Activated gamma-delta T cell treated with anti-CD3 and anti-CD28 coated beads, Interleukin-2, amount 50 U/mL, for 16 hours (primary cell): ENCODE measurements around the gene STRBP.

Source experiments
- DNase-seq: peaks from one replicate; pipeline ENCODE4 v3.0.0-alpha.2; 2020; ENCODE audit warnings: low read depth

Gene STRBP

GRCh38 chr9:123097430-123098095 is 170.8 kb downstream of the STRBP start:
- DNase-seq, result no peak

DNA sequence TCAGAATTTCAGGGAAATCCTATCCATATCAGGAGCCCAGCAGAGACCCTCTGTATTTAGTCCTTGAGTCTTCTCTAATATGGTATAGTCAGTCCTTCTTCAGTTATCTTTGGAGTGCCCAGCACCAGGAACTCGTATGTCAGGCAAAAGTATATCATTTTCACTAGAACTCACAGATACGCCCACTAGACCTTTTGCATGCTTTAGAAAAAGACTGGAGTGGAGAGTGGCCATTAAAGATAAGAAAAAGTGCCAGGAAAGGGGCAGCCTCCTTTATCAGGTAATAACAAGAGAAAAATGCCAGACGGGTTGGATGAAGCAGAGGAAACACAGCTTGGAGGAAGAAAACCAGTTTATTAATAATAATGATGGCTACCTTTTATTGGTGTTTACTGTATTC is 171.4 kb downstream of the STRBP start:
- no peak for DNase-seq

- DNase-seq, result no peak
Measured at GRCh38 chr9:123093141-123093540, 175.2 kb downstream of the STRBP start.

DNA sequence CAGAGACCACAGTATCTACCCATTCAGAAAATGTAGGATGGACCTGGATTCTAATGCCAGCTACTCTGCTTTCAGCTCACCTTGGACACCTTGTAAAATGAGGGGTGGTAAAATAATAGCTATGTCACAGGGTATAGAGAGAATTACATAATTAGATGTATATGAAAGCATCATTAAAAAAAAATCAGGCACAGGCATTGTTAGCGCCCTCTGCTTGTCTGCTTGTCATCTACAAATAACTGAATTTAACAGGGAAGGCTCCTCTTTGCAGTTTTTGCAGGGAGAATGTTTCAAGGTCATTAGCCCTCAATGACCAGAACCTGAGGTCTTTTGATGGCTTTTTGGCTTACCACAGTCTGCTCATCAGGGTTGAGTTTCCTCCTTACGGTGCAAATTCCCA is 176.9 kb downstream of the STRBP start:
- no peak for DNase-seq

DNA sequence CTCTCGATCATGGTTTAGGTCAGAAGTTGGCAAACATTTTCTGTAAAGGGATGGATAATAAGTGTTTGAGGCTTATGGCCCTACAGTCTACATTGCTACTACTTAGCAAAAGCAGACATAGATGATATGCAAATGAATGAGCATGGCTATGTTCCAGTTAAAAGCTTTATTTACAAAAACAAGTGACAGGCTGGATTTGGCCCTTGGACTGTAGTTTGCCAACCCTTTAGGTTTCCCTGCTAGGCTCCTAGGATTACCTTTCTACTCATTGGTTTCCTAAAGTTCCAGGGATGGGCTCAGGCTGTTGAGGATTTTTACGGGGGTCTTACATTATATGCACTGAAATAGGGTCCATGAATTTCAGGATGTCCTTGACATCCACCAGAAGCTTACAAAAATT is 177.4 kb downstream of the STRBP start:
- no peak for DNase-seq

DNA sequence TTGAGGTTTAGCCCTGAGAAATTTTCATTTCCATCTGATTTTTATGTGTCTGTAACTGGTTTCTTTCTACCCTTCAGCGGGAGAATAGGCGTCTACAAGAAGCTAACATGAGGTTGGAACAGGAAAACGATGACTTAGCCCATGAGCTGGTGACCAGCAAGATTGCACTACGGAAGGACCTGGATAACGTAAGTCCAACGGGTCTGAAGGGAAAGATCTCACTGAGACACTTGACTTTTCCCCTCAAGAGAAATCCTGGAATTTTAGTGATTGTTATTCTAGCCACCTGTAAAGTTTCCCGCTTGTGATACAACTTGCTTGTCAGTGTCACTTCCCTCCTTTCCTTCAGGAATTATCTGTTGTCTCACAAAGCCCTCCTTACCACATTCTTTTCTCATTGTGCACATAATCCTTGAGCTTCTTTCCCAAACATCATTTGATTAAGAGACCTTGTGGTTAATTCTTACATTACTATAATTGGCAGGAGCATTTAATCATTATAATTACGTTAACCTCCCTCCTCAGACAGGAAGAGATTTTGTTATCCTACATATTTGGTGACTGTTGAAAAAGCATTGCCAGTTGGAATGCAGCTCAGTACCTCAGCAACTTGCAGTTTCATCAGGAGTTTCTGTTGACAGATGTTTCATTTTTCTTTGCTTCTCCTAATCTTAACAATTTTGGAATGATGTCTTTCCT is 178.0 kb downstream of the STRBP start:
- no peak for DNase-seq

DNA sequence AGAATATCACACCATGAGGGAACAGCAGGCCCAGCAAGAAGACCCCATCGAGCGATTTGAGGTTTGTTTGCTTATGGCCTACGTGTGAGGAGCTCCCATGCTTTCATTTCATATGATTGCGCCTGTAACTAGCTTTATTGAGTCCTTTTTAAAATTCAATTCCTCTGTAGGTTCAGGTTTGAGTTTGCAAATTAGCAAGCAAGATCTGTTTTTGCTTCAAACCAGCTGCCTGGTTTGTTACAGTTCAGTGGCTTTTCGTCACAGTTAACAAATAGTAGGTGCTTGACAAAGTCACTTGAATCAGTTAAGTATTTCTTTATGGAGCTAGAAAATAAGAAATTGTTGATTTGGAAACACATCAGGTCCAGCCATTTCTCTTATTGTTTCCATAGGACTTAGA is 178.6 kb downstream of the STRBP start:
- no peak for DNase-seq

DNA sequence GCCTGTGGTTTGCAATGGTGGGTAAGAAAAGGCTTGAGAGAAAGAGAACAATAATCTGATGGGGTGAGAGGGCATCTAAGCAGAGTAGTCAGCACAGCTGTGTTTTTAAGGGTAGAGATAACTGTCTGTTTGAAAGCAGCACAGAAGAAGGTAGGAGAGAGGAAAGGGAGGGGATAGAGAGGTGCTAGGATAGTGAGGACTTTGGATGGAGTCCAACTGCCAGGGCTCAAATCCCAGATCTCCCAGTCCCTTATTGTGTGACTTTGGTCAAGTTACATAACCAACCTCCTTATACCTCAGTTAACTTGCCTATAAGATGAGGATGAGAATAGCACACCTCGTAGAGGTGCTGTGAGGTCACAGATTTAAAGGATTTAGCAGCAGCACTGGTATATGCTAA is 179.3 kb downstream of the STRBP start:
- DNase-seq, result no peak

DNA sequence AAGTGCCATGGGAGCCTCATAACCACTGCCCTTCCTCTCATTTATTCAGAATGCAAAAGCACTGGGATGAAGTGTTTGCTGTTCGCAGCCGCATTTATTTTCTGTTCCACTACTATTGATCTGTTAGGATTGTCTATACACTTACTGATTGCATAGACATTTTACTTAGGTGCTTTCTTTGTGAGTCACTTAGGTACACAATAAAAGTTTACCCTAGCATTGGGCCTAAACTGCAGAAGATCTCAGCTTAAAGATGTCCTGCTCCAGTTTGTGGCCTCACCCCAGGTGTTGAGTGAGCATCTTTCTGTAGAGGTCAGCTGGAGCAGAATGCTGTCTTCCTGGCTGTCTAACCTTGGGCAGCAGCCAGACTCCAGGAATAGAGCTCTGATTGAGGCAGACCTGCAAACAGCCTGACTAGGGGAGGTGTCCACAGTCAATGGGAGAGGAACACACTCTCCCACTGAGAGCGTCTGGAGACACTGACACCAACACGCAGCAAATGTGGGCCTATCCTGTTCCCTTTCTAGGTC is 181.0 kb downstream of the STRBP start:
- no peak for DNase-seq

DNA sequence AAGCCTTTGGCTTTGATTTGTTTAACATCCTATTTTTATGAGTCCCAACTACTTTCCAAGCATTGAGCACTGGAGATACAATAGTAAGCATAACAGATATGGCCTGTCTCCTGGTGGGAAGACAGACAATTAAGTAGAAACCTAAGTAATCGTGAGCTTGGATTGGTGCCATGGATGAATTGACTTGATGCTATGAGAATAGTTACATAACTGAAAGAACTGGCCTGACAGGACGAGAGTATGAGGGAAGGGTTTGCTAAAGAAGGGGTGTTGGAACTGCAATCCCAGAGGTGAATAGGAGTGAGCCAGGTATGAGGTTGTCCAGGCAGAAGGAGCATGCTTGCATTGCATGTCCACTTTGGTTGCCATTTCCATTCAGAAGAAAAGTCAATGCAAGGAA is 182.5 kb downstream of the STRBP start:
- no peak for DNase-seq

- DNase-seq, result no peak
Measured at GRCh38 chr9:123084256-123084655, 184.1 kb downstream of the STRBP start.

- DNase-seq, result no peak
Measured at GRCh38 chr9:123083680-123084079, 184.7 kb downstream of the STRBP start.

DNA sequence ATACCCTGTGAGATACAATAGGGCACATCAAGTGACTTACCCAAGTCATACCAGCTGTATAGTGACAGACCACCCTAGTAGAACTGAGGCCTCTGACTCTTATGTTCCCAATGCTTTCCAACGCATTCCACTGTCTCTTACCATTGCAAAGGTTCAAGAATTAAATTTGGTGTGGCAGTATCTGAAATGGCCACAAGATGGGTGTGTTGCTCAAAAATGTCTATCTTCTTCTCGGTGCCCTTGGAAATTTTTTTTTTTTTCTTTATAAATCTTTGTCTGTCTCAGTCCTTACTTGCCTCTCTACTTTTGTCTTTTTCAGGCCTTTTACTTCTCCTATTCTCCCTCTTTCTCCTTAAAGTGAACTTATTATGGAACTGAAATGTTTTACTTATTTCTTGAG is 186.6 kb downstream of the STRBP start:
- DNase-seq, result no peak

GRCh38 chr9:123080444-123080843 is 187.9 kb downstream of the STRBP start:
- no peak for DNase-seq

GRCh38 chr9:123074628-123075027 is 193.8 kb downstream of the STRBP start:
- DNase-seq, result no peak

- no peak for DNase-seq
Measured at GRCh38 chr9:123073991-123074422, 194.4 kb downstream of the STRBP start.

DNA sequence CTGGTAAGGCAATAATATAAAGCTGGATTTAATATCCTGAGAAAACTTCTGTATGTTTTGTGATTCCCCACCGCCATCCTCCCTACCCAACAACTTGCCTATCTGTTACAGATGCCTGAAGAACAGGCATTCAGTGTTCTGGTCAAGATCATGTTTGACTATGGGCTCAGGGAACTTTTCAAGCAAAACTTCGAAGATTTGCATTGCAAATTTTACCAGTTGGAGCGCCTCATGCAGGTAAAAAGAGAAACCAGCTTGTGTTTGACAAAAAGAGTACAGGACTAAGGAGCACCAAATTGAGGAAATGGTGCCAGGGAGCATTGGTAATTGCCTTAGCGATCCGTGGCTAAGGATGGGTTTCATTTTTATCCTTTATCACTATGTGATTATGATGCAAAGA is 194.9 kb downstream of the STRBP start:
- no peak for DNase-seq

DNA sequence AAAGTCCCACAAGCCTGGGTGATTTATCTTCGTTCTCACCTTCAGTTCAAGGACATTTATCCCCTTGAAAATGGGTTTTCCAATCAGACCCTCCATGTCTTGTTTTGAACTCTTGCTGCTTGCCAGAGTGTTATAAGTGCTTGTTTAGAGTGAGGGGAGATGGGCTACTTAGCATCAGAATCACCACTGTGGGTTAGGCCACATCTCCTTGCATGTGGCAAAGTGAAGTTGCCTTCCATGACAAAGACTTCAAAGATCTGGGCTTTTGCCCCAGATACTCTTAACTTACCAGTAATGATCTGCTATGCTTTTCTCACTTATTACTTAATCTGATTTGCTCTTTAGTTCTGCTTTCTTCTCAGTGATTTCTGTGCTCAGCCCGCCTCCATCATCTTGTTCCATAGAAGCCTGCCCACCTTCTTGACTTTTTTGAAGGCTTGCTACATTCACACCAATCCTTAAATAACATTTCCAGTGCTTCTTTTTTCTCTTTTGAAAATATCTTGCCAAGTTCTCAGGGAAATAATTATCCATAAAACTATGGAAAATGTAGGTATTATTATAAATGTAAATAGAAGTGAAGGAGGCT is 195.9 kb downstream of the STRBP start:
- no peak for DNase-seq
